ENCODE data around the gene CCDC88C.

The CCDC88C gene

GRCh38 chr14:91406982-91407381 lies 10.6 kb downstream of the CCDC88C start:
- no peaks in the 10 kb centered on the region for H3K36me3 ChIP-seq
- TF ChIP-seq CTCF (IDR thresholded peaks at IDR 0.05): no peak
- peaks cover 0 to 5% (median 0%) of the 10 kb centered on the region in 4 donors for H3K4me1 ChIP-seq
- no peaks in the 10 kb centered on the region for H3K27me3 ChIP-seq
- H3K9me3 ChIP-seq: no peaks in the 10 kb centered on the region
- intact Hi-C loops (cut with DNase I; ENCODE audit: low total_unique reads): no loop called here
- H3K4me3 ChIP-seq: no peak overlapping the region
- no peak overlapping the region for H3K27ac ChIP-seq
- no peak for DNase-seq

- intact Hi-C loops (cut with DNase I; ENCODE audit: low total_unique reads): no loop called here
- Histone ChIP-seq H3K4me3 (no peak overlapping the region), H3K4me1 (peaks cover 0 to 5% (median 0%) of the 10 kb centered on the region in 4 donors), H3K36me3 (no peaks in the 10 kb centered on the region), H3K27me3 (no peaks in the 10 kb centered on the region), H3K27ac (no peak overlapping the region), H3K9me3 (no peaks in the 10 kb centered on the region)
- TF ChIP-seq CTCF (IDR thresholded peaks at IDR 0.05): no peak
- no peak for DNase-seq
These were observed 11.2 kb downstream of the CCDC88C start for GRCh38 chr14:91406451-91406850.

GRCh38 chr14:91405724-91406435 lies 11.7 kb downstream of the CCDC88C start:
- H3K36me3 ChIP-seq: no peaks in the 10 kb centered on the region
- H3K4me3 ChIP-seq: no peak overlapping the region
- peaks cover 0 to 5% (median 0%) of the 10 kb centered on the region in 4 donors for H3K4me1 ChIP-seq
- intact Hi-C loops (cut with DNase I; ENCODE audit: low total_unique reads): no loop called here
- no peak for DNase-seq
- no peaks in the 10 kb centered on the region for H3K9me3 ChIP-seq
- no peak overlapping the region for H3K27ac ChIP-seq
- H3K27me3 ChIP-seq: no peaks in the 10 kb centered on the region
- TF ChIP-seq CTCF (IDR thresholded peaks at IDR 0.05): no peak

GRCh38 chr14:91405241-91405721 lies 12.3 kb downstream of the CCDC88C start:
- Histone ChIP-seq H3K27ac (no peak overlapping the region), H3K4me1 (peaks cover 0 to 5% (median 0%) of the 10 kb centered on the region in 4 donors), H3K36me3 (no peaks in the 10 kb centered on the region), H3K9me3 (no peaks in the 10 kb centered on the region), H3K4me3 (no peak overlapping the region), H3K27me3 (peaks cover 0 to 3% of the 10 kb centered on the region in 2 donors)
- intact Hi-C loops (cut with DNase I; ENCODE audit: low total_unique reads): no loop called here
- no peak for TF ChIP-seq CTCF (IDR thresholded peaks at IDR 0.05)
- no peak for DNase-seq

GRCh38 chr14:91402771-91403600 lies 14.6 kb downstream of the CCDC88C start:
- no peak overlapping the region for H3K27ac ChIP-seq
- H3K9me3 ChIP-seq: no peaks in the 10 kb centered on the region
- H3K27me3 ChIP-seq: peaks cover 0 to 13% of the 10 kb centered on the region in 2 donors
- TF ChIP-seq CTCF (IDR thresholded peaks at IDR 0.05): no peak
- H3K36me3 ChIP-seq: no peaks in the 10 kb centered on the region
- H3K4me3 ChIP-seq: no peak overlapping the region
- intact Hi-C loops (cut with DNase I; ENCODE audit: low total_unique reads): no loop called here
- no peak for DNase-seq
- H3K4me1 ChIP-seq: peaks cover 0 to 5% (median 0%) of the 10 kb centered on the region in 4 donors

Measured in tibial artery (tissue), 4 donors.